ENCODE results near the gene PTPN7.
"Not testable (repeated sequence)": the region's sequence is repeated elsewhere in the genome, so short reads cannot be mapped to it uniquely, and the experiment has no call there.

Gene PTPN7

GRCh38 chr1:202160377-202160940 lies at the start of gene PTPN7:
TSS of gene PTPN7 (minus strand) at chr1:202160602. CDS start at chr1:202159402, 1,200 bp downstream.
- DNase-seq, result no peak

GRCh38 chr1:202208351-202208857 lies 48.0 kb upstream of the PTPN7 start:
- DNase-seq, result no peak

- peak; percentile 94 for DNase-seq
Measured at GRCh38 chr1:202207292-202207691, 46.9 kb upstream of the PTPN7 start.

GRCh38 chr1:202205523-202206190 lies 45.3 kb upstream of the PTPN7 start:
- DNase-seq, result peak; percentile 60

GRCh38 chr1:202204065-202204464 lies 43.7 kb upstream of the PTPN7 start:
- no peak for DNase-seq

- DNase-seq, result peak; percentile 48
Measured at GRCh38 chr1:202203238-202204039, 43.0 kb upstream of the PTPN7 start.

GRCh38 chr1:202202500-202203168 lies 42.2 kb upstream of the PTPN7 start:
- DNase-seq, result no peak

- no peak for DNase-seq
Measured at GRCh38 chr1:202201971-202202370, 41.6 kb upstream of the PTPN7 start.

GRCh38 chr1:202201266-202201665 lies 40.9 kb upstream of the PTPN7 start:
- DNase-seq, result no peak

GRCh38 chr1:202200669-202201068 lies 40.3 kb upstream of the PTPN7 start:
- DNase-seq, result no peak

- peak; percentile 91 for DNase-seq
Measured at GRCh38 chr1:202200112-202200548, 39.7 kb upstream of the PTPN7 start.

- DNase-seq, result peak; percentile 94
Measured at GRCh38 chr1:202199040-202199889, 38.9 kb upstream of the PTPN7 start.

- no peak for DNase-seq
Measured at GRCh38 chr1:202198366-202198724, 37.9 kb upstream of the PTPN7 start.

GRCh38 chr1:202197653-202198365 lies 37.4 kb upstream of the PTPN7 start:
- DNase-seq, result no peak

GRCh38 chr1:202194328-202194648 lies 33.9 kb upstream of the PTPN7 start:
- no peak for DNase-seq

GRCh38 chr1:202193614-202194327 lies 33.4 kb upstream of the PTPN7 start, which contains the start of gene LGR6:
TSS of gene LGR6 (plus strand) at chr1:202193799. CDS start at chr1:202193990, 191 bp downstream.
- DNase-seq, result peak; percentile 76

- peak; percentile 86 for DNase-seq
Measured at GRCh38 chr1:202192770-202193613, 32.6 kb upstream of the PTPN7 start.

- not testable (repeated sequence) for DNase-seq
Measured at GRCh38 chr1:202191391-202191790, 31.0 kb upstream of the PTPN7 start.

GRCh38 chr1:202189918-202190715 lies 29.7 kb upstream of the PTPN7 start:
- peak; percentile 53 for DNase-seq

Measured in NCI-H69 (cell line).